H1 (cell line): ENCODE results near the gene RNF125. TPM values are rescaled to one million over a fixed set of nuclear protein-coding genes. Genes with fewer than 3 reads are reported as not detected.

Experiments used
- CTCF ChIA-PET: fragments of 300-600 bp; sonication (Branson Sonifier 250); formaldehyde crosslinking; loops from one replicate; lab custom pipeline; 2021; ENCODE audit not compliant: partially characterized antibody; lab: Charles Lee
- POLR2A ChIA-PET: fragments of 300-600 bp; sonication (Branson Sonifier 250); formaldehyde crosslinking; loops from one replicate; lab custom pipeline; 2021; ENCODE audit warnings: inconsistent platforms; ENCODE audit not compliant: partially characterized antibody; lab: Charles Lee
- DNase-seq, 2 experiments: peaks; one replicate each; pipeline versions ENCODE4 v3.0.0 to v3.0.0-alpha.2; 2010 to 2022; ENCODE audit warnings: low spot score in 2 of 2, low read depth in 1 of 2, mixed read lengths in 1 of 2
- FAIRE-seq: peaks from 2 replicates; lab custom pipeline; 2011; peaks lifted over from hg19 to GRCh38; lab: Jason Lieb, UNC
- H2AFZ ChIP-seq: 2 replicates; pipeline ENCODE4 v1.8.1; 2012; ENCODE audit warnings: low read length, inconsistent platforms
- H2AK5ac ChIP-seq: 2 replicates; pipeline ENCODE4 v1.6.1; 2013; ENCODE audit warnings: low read depth, low read length
- H2BK120ac ChIP-seq: replicated peaks from 2 replicates; pipeline ENCODE3; 2013; ENCODE audit warnings: low read depth, low read length, inconsistent platforms
- H2BK12ac ChIP-seq: 2 replicates; pipeline ENCODE4 v1.6.1; 2013; ENCODE audit warnings: low read depth, low read length
- H2BK15ac ChIP-seq: 2 replicates; pipeline ENCODE4 v1.6.1; 2013; ENCODE audit warnings: low read length
- H2BK20ac ChIP-seq: 2 replicates; pipeline ENCODE4 v1.6.1; 2013; ENCODE audit warnings: low read length
- H2BK5ac ChIP-seq: 2 replicates; pipeline ENCODE4 v1.6.1; 2013; ENCODE audit warnings: low read depth, low read length
- H3K14ac ChIP-seq: 2 replicates; pipeline ENCODE4 v1.6.1; 2013; ENCODE audit warnings: inconsistent platforms; ENCODE audit not compliant: insufficient read length
- H3K18ac ChIP-seq: 2 replicates; pipeline ENCODE4 v1.6.1; 2013; ENCODE audit warnings: low read length; ENCODE audit errors: extremely low read depth
- H3K23ac ChIP-seq: 2 replicates; pipeline ENCODE4 v1.6.1; 2013; ENCODE audit warnings: inconsistent platforms; ENCODE audit not compliant: insufficient read length
- H3K23me2 ChIP-seq: 2 replicates; pipeline ENCODE4 v1.6.1; 2013; ENCODE audit warnings: low read depth, low read length
- H3K27ac ChIP-seq: 2 replicates; pipeline ENCODE4 v1.6.1; 2011; ENCODE audit warnings: low read depth, low read length, inconsistent platforms
- H3K27me3 ChIP-seq, 4 experiments: replicated peaks in 1 of 4; 1 replicate in 1 of 4; 2 replicates in 3 of 4; pipeline versions ENCODE4 v1.6.1 to v1.8.1; 2011 to 2013; ENCODE audit warnings: low read length in 3 of 4, mild to moderate bottlenecking in 3 of 4, inconsistent platforms in 2 of 4, mixed read lengths in 2 of 4, moderate library complexity in 1 of 4; ENCODE audit not compliant: control insufficient read depth in 3 of 4, insufficient read depth in 3 of 4; ENCODE audit errors: extremely low read depth in 1 of 4
- H3K36me3 ChIP-seq, 4 experiments: 2 replicates each; pipeline versions ENCODE4 v1.6.1 to v1.8.1; 2011 to 2013; ENCODE audit warnings: mild to moderate bottlenecking in 4 of 4, low read length in 3 of 4, moderate library complexity in 2 of 4, control low read depth in 1 of 4, inconsistent platforms in 1 of 4; ENCODE audit not compliant: insufficient read depth in 4 of 4, control insufficient read depth in 2 of 4
- H3K4ac ChIP-seq: replicated peaks from 2 replicates; pipeline ENCODE3; 2013; ENCODE audit warnings: low read length, low read depth, mixed read lengths, inconsistent platforms; ENCODE audit not compliant: insufficient read length
- H3K4me1 ChIP-seq, 4 experiments: replicated peaks in 1 of 4; 1 replicate in 1 of 4; 2 replicates in 3 of 4; pipeline versions ENCODE4 v1.6.1 to v1.8.1; 2011 to 2013; ENCODE audit warnings: low read length in 3 of 4, inconsistent platforms in 2 of 4, mixed read lengths in 1 of 4; ENCODE audit not compliant: insufficient read depth in 4 of 4, control insufficient read depth in 3 of 4
- H3K4me2 ChIP-seq, 2 experiments: 2 replicates each; pipeline versions ENCODE4 v1.6.1 to v1.8.1; 2011 to 2013; ENCODE audit warnings: low read depth in 2 of 2, low read length in 2 of 2, control low read depth in 1 of 2, inconsistent platforms in 1 of 2, mild to moderate bottlenecking in 1 of 2; ENCODE audit not compliant: insufficient read depth in 1 of 2
- H3K4me3 ChIP-seq, 4 experiments: fragments of 200-600, 300-600 bp in 1 of 4; sonication (generic), shearing (Covaris generic), sonication (Bioruptor Twin) in 1 of 4; 2 replicates each; pipeline versions ENCODE4 v1.5.1 to v1.8.1; 2011 to 2016; ENCODE audit warnings: low read length in 4 of 4, low read depth in 3 of 4, control low read depth in 2 of 4, inconsistent platforms in 2 of 4, mild to moderate bottlenecking in 2 of 4, mixed read lengths in 1 of 4, moderate library complexity in 1 of 4; ENCODE audit not compliant: insufficient read depth in 2 of 4; ENCODE audit errors: extremely low read depth in 1 of 4
- H3K56ac ChIP-seq: replicated peaks from 2 replicates; pipeline ENCODE3; 2013; ENCODE audit warnings: low read depth, mild to moderate bottlenecking, mixed read lengths, low read length, inconsistent platforms; ENCODE audit not compliant: insufficient read length
- H3K79me1 ChIP-seq: 2 replicates; pipeline ENCODE4 v1.6.1; 2013; ENCODE audit warnings: low read depth, low read length, control low read depth
- H3K79me2 ChIP-seq, 2 experiments: 2 replicates each; pipeline versions ENCODE4 v1.6.1 to v1.8.1; 2012 to 2013; ENCODE audit warnings: low read length in 2 of 2, mild to moderate bottlenecking in 2 of 2, inconsistent platforms in 1 of 2; ENCODE audit not compliant: insufficient read depth in 2 of 2, control insufficient read depth in 1 of 2
- H3K9ac ChIP-seq, 4 experiments: replicated peaks in 1 of 4; 1 replicate in 1 of 4; 2 replicates in 3 of 4; pipeline versions ENCODE4 v1.6.1 to v1.8.1; 2011 to 2013; ENCODE audit warnings: low read depth in 3 of 4, low read length in 3 of 4, control low read depth in 2 of 4, mild to moderate bottlenecking in 2 of 4, moderate library complexity in 2 of 4, inconsistent platforms in 1 of 4; ENCODE audit errors: extremely low read depth in 1 of 4
- H3K9me3 ChIP-seq, 2 experiments: 2 replicates each; pipeline versions ENCODE4 v1.6.1 to v1.8.1; 2012 to 2013; ENCODE audit warnings: mild to moderate bottlenecking in 2 of 2, moderate library complexity in 2 of 2, control low read depth in 1 of 2, inconsistent platforms in 1 of 2, low read depth in 1 of 2, low read length in 1 of 2, mixed read lengths in 1 of 2; ENCODE audit not compliant: insufficient read depth in 2 of 2
- H4K20me1 ChIP-seq, 2 experiments: replicated peaks in 1 of 2; 2 replicates each; pipeline versions ENCODE3 to v1.8.1; 2011 to 2013; ENCODE audit warnings: inconsistent platforms in 2 of 2, low read length in 2 of 2, mild to moderate bottlenecking in 1 of 2; ENCODE audit not compliant: insufficient read depth in 2 of 2, control insufficient read depth in 1 of 2
- H4K5ac ChIP-seq: 2 replicates; pipeline ENCODE4 v1.6.1; 2013; ENCODE audit warnings: low read length, low read depth, mixed read lengths, inconsistent platforms; ENCODE audit not compliant: insufficient read length
- H4K8ac ChIP-seq: 2 replicates; pipeline ENCODE4 v1.8.0; 2013; ENCODE audit warnings: mild to moderate bottlenecking, moderate library complexity, low read length, inconsistent platforms; ENCODE audit not compliant: insufficient read depth; ENCODE audit errors: extremely low read depth
- H4K91ac ChIP-seq: replicated peaks from 2 replicates; pipeline ENCODE3; 2013; ENCODE audit warnings: low read length, mixed read lengths, inconsistent platforms; ENCODE audit not compliant: insufficient read length
- BRCA1 ChIP-seq: IDR thresholded peaks from 2 replicates; pipeline ENCODE4 v1.6.1; 2012; ENCODE audit warnings: low read depth, low read length, improper control_type of control experiment
- CHD1 ChIP-seq: IDR thresholded peaks from 2 replicates; pipeline ENCODE4 v1.6.1; 2012; ENCODE audit warnings: low read depth, low read length, improper control_type of control experiment
- CREB1 ChIP-seq: IDR thresholded peaks from 2 replicates; pipeline ENCODE4 v1.6.1; 2012; ENCODE audit warnings: inconsistent platforms
- EZH2 ChIP-seq: fragments of 200-600 bp; sonication (generic); IDR thresholded peaks from 2 replicates; pipeline ENCODE4 v1.7.1; 2012; ENCODE audit warnings: low read depth, mild to moderate bottlenecking, moderate library complexity, low read length, inconsistent platforms; ENCODE audit not compliant: severe bottlenecking
- FOSL1 ChIP-seq: IDR thresholded peaks from 2 replicates; pipeline ENCODE4 v1.6.1; 2011; ENCODE audit warnings: mild to moderate bottlenecking, low read depth, low read length, moderate library complexity; ENCODE audit not compliant: insufficient read depth
- GTF2F1 ChIP-seq: IDR thresholded peaks from 2 replicates; pipeline ENCODE4 v1.6.1; 2012; ENCODE audit warnings: low read depth, low read length, improper control_type of control experiment, borderline replicate concordance
- KDM4A ChIP-seq: IDR thresholded peaks from one replicate; pipeline ENCODE4 v1.7.1; 2012; ENCODE audit warnings: low read depth, mild to moderate bottlenecking, moderate library complexity, low read length, inconsistent platforms; ENCODE audit not compliant: severe bottlenecking
- KDM5A ChIP-seq: fragments of 200-600 bp; IDR thresholded peaks from 2 replicates; pipeline ENCODE4 v1.7.1; 2012; ENCODE audit warnings: mild to moderate bottlenecking, low read length, inconsistent platforms, mixed read lengths
- PHF8 ChIP-seq: fragments of 200-600 bp; sonication (generic); conservative IDR thresholded peaks from 2 replicates; pipeline ENCODE4 v1.7.1; 2012; ENCODE audit warnings: low read depth, mild to moderate bottlenecking, inconsistent platforms, low read length, moderate library complexity
- RFX5 ChIP-seq: IDR thresholded peaks from 2 replicates; pipeline ENCODE4 v1.6.1; 2011; ENCODE audit warnings: low read depth, low read length, improper control_type of control experiment, borderline replicate concordance
- RNF2 ChIP-seq: fragments of 200-900, 300-1000 bp; sonication (generic); IDR thresholded peaks from 2 replicates; pipeline ENCODE4 v1.7.1; 2016; ENCODE audit warnings: borderline replicate concordance, low read depth, mild to moderate bottlenecking, antibody characterized with exemption, low read length; ENCODE audit not compliant: poor library complexity, severe bottlenecking; ENCODE audit errors: missing control alignments
- RXRA ChIP-seq: IDR thresholded peaks from 2 replicates; pipeline ENCODE4 v1.6.1; 2011; ENCODE audit warnings: low read depth, mild to moderate bottlenecking, low read length, moderate library complexity; ENCODE audit not compliant: insufficient read depth
- SIRT6 ChIP-seq: IDR thresholded peaks from one replicate; pipeline ENCODE4 v1.7.1; 2012; ENCODE audit warnings: low read length, inconsistent platforms
- SUZ12 ChIP-seq: fragments of 200-600 bp; sonication (generic); IDR thresholded peaks from 2 replicates; pipeline ENCODE4 v1.6.1; 2012; ENCODE audit warnings: mild to moderate bottlenecking, inconsistent platforms, low read length, moderate library complexity, mixed read lengths
- TEAD4 ChIP-seq: IDR thresholded peaks from 2 replicates; pipeline ENCODE4 v1.6.1; 2012; ENCODE audit warnings: low read depth, low read length, inconsistent platforms, mixed read lengths
- WGBS, 2 experiments: shearing (Covaris generic) in 1 of 2; methylation state at CpG; one replicate each; pipeline versions ENCODE4 v1.1.6 to v1.1.7; 2013 to 2015; ENCODE audit warnings: low lambda C conversion rate in 2 of 2, mixed read lengths in 2 of 2, inconsistent platforms in 1 of 2, low coverage in 1 of 2, missing lambda C conversion rate in 1 of 2; ENCODE audit not compliant: insufficient replicate concordance in 2 of 2, insufficient coverage in 1 of 2, insufficient read length in 1 of 2; ENCODE audit errors: extremely low coverage in 1 of 2, missing lambda C conversion rate in 1 of 2; 5-methylcytosine and 5-hydroxymethylcytosine counted together
- polyA plus RNA-seq, 7 experiments: library from polyadenylated mRNA; depleted of rRNA in 3 of 7; stranded (reverse) in 5 of 7; unstranded in 2 of 7; fragments of >200 nt in 5 of 7; fragments of 200-250 nt in 2 of 7; gene quantifications; 1 replicate in 5 of 7; 2 replicates in 1 of 7; 4 replicates in 1 of 7; pipeline versions ENCODE4 v1.2.1 to v1.2.3, GENCODE V29; 2011 to 2013; ENCODE audit warnings: missing spikeins in 2 of 7, mixed read lengths in 2 of 7
- total RNA-seq: library from RNA; stranded (reverse); fragmentation: NEBNext Ultra II Directional; extraction: Animal tissue kit (Norgen Biotek cat#: 25700); gene quantifications from 2 replicates; pipeline ENCODE4 v1.2.1, GENCODE V29; 2021

Gene RNF125
- total and polyA plus RNA-seq, 2 of the 8 experiments (the other 6 are each of a cell fraction or from before 2014, with no cell fraction given), result 14.3 to 15.2 TPM

GRCh38 chr18:32040936-32041335 is 22.3 kb downstream of the RNF125 start:
- CTCF ChIA-PET, result interaction anchor here (0.7 kb wide), 1 partner anchor 21 kb away, joined by 3 read pairs; no protein-coding TSS in a partner anchor
- Histone ChIP-seq H3K9ac (no peak overlapping the region), H3K27ac (no peak overlapping the region)
- TF ChIP-seq BRCA1 (no peak), RFX5 (no peak), PHF8 (no peak), FOSL1 (no peak), CREB1 (no peak), SUZ12 (no peak), SIRT6 (no peak), TEAD4 (no peak), CHD1 (no peak), EZH2 (no peak), KDM4A (no peak), GTF2F1 (no peak), RXRA (no peak), KDM5A (no peak), RNF2 (no peak)

More at GRCh38 chr18:32040936-32041335, 22.3 kb downstream of the RNF125 start:
- H3K4me1 ChIP-seq, result no peaks in the 10 kb centered on the region
- WGBS, 2 experiments, result 95% methylated on average over 3 of the region's 3 CpGs; no CpG with 5 or more reads in 1 of the 2 experiments
- no peak overlapping the region for H2AFZ ChIP-seq
- no peaks in the 10 kb centered on the region for H3K27me3 ChIP-seq
- no peak overlapping the region for H4K5ac ChIP-seq
- H3K4ac ChIP-seq, result no peak overlapping the region
- no peak overlapping the region for H2BK5ac ChIP-seq
- H3K23me2 ChIP-seq, result no peaks in the 10 kb centered on the region
- H3K79me2 ChIP-seq, result no peaks in the 10 kb centered on the region
- no peak overlapping the region for H2AK5ac ChIP-seq
- no peaks in the 10 kb centered on the region for H3K79me1 ChIP-seq
- FAIRE-seq (no peak), DNase-seq (no peak)
- no peak overlapping the region for H3K23ac ChIP-seq
- H2BK15ac ChIP-seq, result no peak overlapping the region
- H3K4me3 ChIP-seq, result no peak overlapping the region
- no peak overlapping the region for H2BK120ac ChIP-seq
- no peak overlapping the region for H3K56ac ChIP-seq
- peaks cover 0 to 19% (median 10%) of the 10 kb centered on the region in 4 experiments; a peak in 4 of 8 replicates for H3K36me3 ChIP-seq
- no peak overlapping the region for H4K91ac ChIP-seq
- H4K8ac ChIP-seq, result no peak overlapping the region
- H2BK20ac ChIP-seq, result no peak overlapping the region
- no peaks in the 10 kb centered on the region for H3K9me3 ChIP-seq
- no peak overlapping the region for H2BK12ac ChIP-seq
- H4K20me1 ChIP-seq, result no peaks in the 10 kb centered on the region
- no peak overlapping the region for H3K14ac ChIP-seq
- POLR2A ChIA-PET, result no interaction called here
- H3K4me2 ChIP-seq, result no peak overlapping the region
- H3K18ac ChIP-seq, result no peak overlapping the region
